IPS-NIHi7 (cell line): Measurements from ENCODE around the gene PRKRIP1.
"Not testable (repeated sequence)": the region's sequence is repeated elsewhere in the genome, so short reads cannot be mapped to it uniquely, and the experiment has no call there.

ENCODE experiments used
- DNase-seq: peaks from one replicate; pipeline ENCODE4 v3.0.0; 2012; ENCODE audit warnings: mixed read lengths; ENCODE audit errors: extremely low spot score

Gene PRKRIP1

GRCh38 chr7:102457352-102457924 lies 61.3 kb downstream of the PRKRIP1 start:
- no peak for DNase-seq

GRCh38 chr7:102459221-102459844 lies 63.2 kb downstream of the PRKRIP1 start:
- no peak for DNase-seq

- no peak for DNase-seq
Observed at GRCh38 chr7:102460467-102460866, 64.3 kb downstream of the PRKRIP1 start.

GRCh38 chr7:102463841-102464576 lies 67.8 kb downstream of the PRKRIP1 start:
- peak; percentile 46 for DNase-seq

GRCh38 chr7:102464577-102465280 lies 68.6 kb downstream of the PRKRIP1 start, which contains the start of the genes ALKBH4 and LRWD1:
Gene ALKBH4, minus strand, starts transcription at chr7:102464863. Its CDS starts 27 bp downstream, at chr7:102464836.
Gene LRWD1, plus strand, starts transcription at chr7:102464984. Its CDS starts 97 bp downstream, at chr7:102465081.
- peak; percentile 100 for DNase-seq

GRCh38 chr7:102466097-102466496 lies 69.9 kb downstream of the PRKRIP1 start:
- DNase-seq = no peak

GRCh38 chr7:102467581-102468477 lies 71.7 kb downstream of the PRKRIP1 start:
- no peak for DNase-seq

GRCh38 chr7:102468478-102469350 lies 72.6 kb downstream of the PRKRIP1 start:
- DNase-seq = no peak

GRCh38 chr7:102469351-102469971 lies 73.3 kb downstream of the PRKRIP1 start:
- DNase-seq = no peak

- DNase-seq = no peak
Observed at GRCh38 chr7:102469972-102470825, 74.0 kb downstream of the PRKRIP1 start.

- no peak for DNase-seq
Observed at GRCh38 chr7:102471791-102472125, 75.6 kb downstream of the PRKRIP1 start.

GRCh38 chr7:102472126-102473041 lies 76.2 kb downstream of the PRKRIP1 start:
- DNase-seq = no peak

GRCh38 chr7:102473271-102473991 lies 77.3 kb downstream of the PRKRIP1 start:
- DNase-seq = no peak

GRCh38 chr7:102474116-102474515 lies 78.0 kb downstream of the PRKRIP1 start:
- not testable (repeated sequence) for DNase-seq

GRCh38 chr7:102474736-102475435 lies 78.7 kb downstream of the PRKRIP1 start:
- DNase-seq = not testable (repeated sequence)
